CD4-positive, alpha-beta T cell treated with Interleukin-2 at 100 ng/mL for 4 hours (primary cell): ENCODE results near the gene TMEM242.
A peak's percentile ranks its signal among the peaks of the same experiment; 100 is the strongest.

Experiments used
- DNase-seq: peaks from one replicate; pipeline ENCODE4 v3.0.0-alpha.2; 2020; ENCODE audit warnings: low spot score

The TMEM242 gene

GRCh38 chr6:157288575-157288974, 34.7 kb downstream of the TMEM242 start:
- DNase-seq: no peak

- DNase-seq: no peak
Measured at GRCh38 chr6:157287923-157288322, 35.4 kb downstream of the TMEM242 start.

- no peak for DNase-seq
Measured at GRCh38 chr6:157287247-157287850, 36.0 kb downstream of the TMEM242 start.

GRCh38 chr6:157285422-157285779, 37.9 kb downstream of the TMEM242 start:
- DNase-seq: no peak

- no peak for DNase-seq
Measured at GRCh38 chr6:157284738-157285421, 38.4 kb downstream of the TMEM242 start.

- no peak for DNase-seq
Measured at GRCh38 chr6:157283900-157284737, 39.2 kb downstream of the TMEM242 start.

- no peak for DNase-seq
Measured at GRCh38 chr6:157283330-157283898, 39.9 kb downstream of the TMEM242 start.

- no peak for DNase-seq
Measured at GRCh38 chr6:157282284-157282683, 41.0 kb downstream of the TMEM242 start.

GRCh38 chr6:157281570-157281969, 41.7 kb downstream of the TMEM242 start:
- DNase-seq: no peak

GRCh38 chr6:157280947-157281346, 42.4 kb downstream of the TMEM242 start:
- no peak for DNase-seq

- no peak for DNase-seq
Measured at GRCh38 chr6:157280157-157280556, 43.2 kb downstream of the TMEM242 start.

GRCh38 chr6:157278171-157278570, 45.1 kb downstream of the TMEM242 start:
- DNase-seq: no peak

- no peak for DNase-seq
Measured at GRCh38 chr6:157276731-157277130, 46.6 kb downstream of the TMEM242 start.

GRCh38 chr6:157276134-157276532, 47.2 kb downstream of the TMEM242 start:
- DNase-seq: no peak

- DNase-seq: peak; percentile 79
Measured at GRCh38 chr6:157274471-157275226, 48.7 kb downstream of the TMEM242 start.

- DNase-seq: peak; percentile 75
Measured at GRCh38 chr6:157273756-157274470, 49.4 kb downstream of the TMEM242 start.

- DNase-seq: peak; percentile 30
Measured at GRCh38 chr6:157272866-157273755, 50.2 kb downstream of the TMEM242 start.

- DNase-seq: no peak
Measured at GRCh38 chr6:157272372-157272771, 50.9 kb downstream of the TMEM242 start.

- DNase-seq: no peak
Measured at GRCh38 chr6:157271911-157272310, 51.4 kb downstream of the TMEM242 start.

GRCh38 chr6:157271441-157271840, 51.9 kb downstream of the TMEM242 start:
- DNase-seq: no peak
